ENCODE data around the gene TMEM45A. TPM values are rescaled to one million over a fixed set of nuclear protein-coding genes. Genes with fewer than 3 reads are reported as not detected.
A peak's percentile ranks its signal among the peaks of the same experiment; 100 is the strongest.
"Not testable (repeated sequence)": the region's sequence is repeated elsewhere in the genome, so short reads cannot be mapped to it uniquely, and the experiment has no call there.

The TMEM45A gene
- total RNA-seq (26.4 and 39.3 TPM in 2 replicates), polyA plus RNA-seq (28.3 and 71.4 TPM in 2 replicates), polyA minus RNA-seq (ENCODE audit: low replicate concordance) (4.3 and 16.9 TPM in 2 replicates)
- polyA plus RNA-seq (2012) = 27.2 and 52.6 TPM in 2 replicates

- peak; percentile 96 to 97 for DNase-seq (ENCODE audit: low read depth in 2 of 2)
- no peaks in the 10 kb centered on the region for H3K36me3 ChIP-seq (ENCODE audit: control insufficient read depth, insufficient read depth, low read length)
- H3K79me2 ChIP-seq (ENCODE audit: control insufficient read depth, insufficient read depth, low read length) = no peaks in the 10 kb centered on the region
- H3K4me1 ChIP-seq (ENCODE audit: control insufficient read depth, extremely low read depth, insufficient read depth, low read length) = no peaks in the 10 kb centered on the region
- no peaks in the 10 kb centered on the region for H4K20me1 ChIP-seq (ENCODE audit: control insufficient read depth, extremely low read depth, insufficient read depth, low read length)
- peak within 1 kb of the TSS; percentile 89 for H3K27ac ChIP-seq (ENCODE audit: insufficient read depth, low read length)
- peak within 1 kb of the TSS; percentile 86 for H3K9ac ChIP-seq (ENCODE audit: insufficient read depth, low read length)
- H2AFZ ChIP-seq (ENCODE audit: low read length) = peak within 1 kb of the TSS; percentile 73
- H3K4me3 ChIP-seq (replicated peaks in 1 of 4; ENCODE audit: control extremely low read depth in 1 of 4, insufficient read depth in 1 of 4, low read depth in 3 of 4, low read length in 4 of 4) = peak within 1 kb of the TSS; percentile 54 to 78 (median 64)
- H3K27me3 ChIP-seq (ENCODE audit: control insufficient read depth, insufficient read depth, low read length) = no peaks in the 10 kb centered on the region
- no peak for TF ChIP-seq EZH2 (IDR thresholded peaks at IDR 0.05; ENCODE audit: low read length, missing control alignments)
- no peak for TF ChIP-seq CTCF (conservative IDR thresholded peaks at IDR 0.05 in 1 of 2, IDR thresholded peaks at IDR 0.05 in 1 of 2; ENCODE audit: low read depth in 1 of 2, low read length in 2 of 2)
- no peaks in the 10 kb centered on the region for H3K9me3 ChIP-seq (ENCODE audit: control insufficient read depth, insufficient read depth, low read depth, low read length)
- H3K4me2 ChIP-seq (ENCODE audit: extremely low read depth, insufficient read depth, low read length) = peak within 1 kb of the TSS; percentile 82
Observed at GRCh38 chr3:100492059-100493006, at the start of gene TMEM45A. Gene TMEM45A, plus strand, starts transcription at chr3:100492619. Its CDS starts 62,593 bp downstream, at chr3:100555212.

GRCh38 chr3:100443690-100444089 lies 48.7 kb upstream of the TMEM45A start:
- H3K4me2 ChIP-seq (ENCODE audit: extremely low read depth, insufficient read depth, low read length) = no peak overlapping the region
- H3K79me2 ChIP-seq (ENCODE audit: control insufficient read depth, insufficient read depth, low read length) = no peaks in the 10 kb centered on the region

GRCh38 chr3:100447067-100447466 lies 45.4 kb upstream of the TMEM45A start:
- H3K9ac ChIP-seq (ENCODE audit: insufficient read depth, low read length); H3K4me2 ChIP-seq (ENCODE audit: extremely low read depth, insufficient read depth, low read length); H4K20me1 ChIP-seq (ENCODE audit: control insufficient read depth, extremely low read depth, insufficient read depth, low read length); H3K36me3 ChIP-seq (ENCODE audit: control insufficient read depth, insufficient read depth, low read length); DNase-seq (ENCODE audit: low read depth in 2 of 2); H3K4me1 ChIP-seq (ENCODE audit: control insufficient read depth, extremely low read depth, insufficient read depth, low read length); H3K4me3 ChIP-seq (replicated peaks in 1 of 4; ENCODE audit: control extremely low read depth in 1 of 4, insufficient read depth in 1 of 4, low read depth in 3 of 4, low read length in 4 of 4); H3K9me3 ChIP-seq (ENCODE audit: control insufficient read depth, insufficient read depth, low read depth, low read length); H3K27ac ChIP-seq (ENCODE audit: insufficient read depth, low read length); H3K27me3 ChIP-seq (ENCODE audit: control insufficient read depth, insufficient read depth, low read length); H2AFZ ChIP-seq (ENCODE audit: low read length); H3K79me2 ChIP-seq (ENCODE audit: control insufficient read depth, insufficient read depth, low read length): not testable (repeated sequence)

More at GRCh38 chr3:100443690-100444089, 48.7 kb upstream of the TMEM45A start:
- DNase-seq (ENCODE audit: low read depth in 2 of 2) = no peak
- Histone ChIP-seq H3K9me3 (ENCODE audit: control insufficient read depth, insufficient read depth, low read depth, low read length) (no peaks in the 10 kb centered on the region), H2AFZ (ENCODE audit: low read length) (no peak overlapping the region), H3K9ac (ENCODE audit: insufficient read depth, low read length) (no peak overlapping the region), H3K27me3 (ENCODE audit: control insufficient read depth, insufficient read depth, low read length) (no peaks in the 10 kb centered on the region), H3K27ac (ENCODE audit: insufficient read depth, low read length) (no peak overlapping the region), H3K4me3 (replicated peaks in 1 of 4; ENCODE audit: control extremely low read depth in 1 of 4, insufficient read depth in 1 of 4, low read depth in 3 of 4, low read length in 4 of 4) (no peak overlapping the region), H3K36me3 (ENCODE audit: control insufficient read depth, insufficient read depth, low read length) (no peaks in the 10 kb centered on the region), H3K4me1 (ENCODE audit: control insufficient read depth, extremely low read depth, insufficient read depth, low read length) (no peaks in the 10 kb centered on the region), H4K20me1 (ENCODE audit: control insufficient read depth, extremely low read depth, insufficient read depth, low read length) (no peaks in the 10 kb centered on the region)
- no peak for TF ChIP-seq EZH2 (IDR thresholded peaks at IDR 0.05; ENCODE audit: low read length, missing control alignments)
- TF ChIP-seq CTCF (conservative IDR thresholded peaks at IDR 0.05 in 1 of 2, IDR thresholded peaks at IDR 0.05 in 1 of 2; ENCODE audit: low read depth in 1 of 2, low read length in 2 of 2) = no peak

Data from fibroblast of lung (primary cell).